Ramos (cell line): ENCODE results near the gene FANCI.
"Not testable (repeated sequence)": the region's sequence is repeated elsewhere in the genome, so short reads cannot be mapped to it uniquely, and the experiment has no call there.

Experiments used
- in situ Hi-C: fragments of 300-500 bp; cut with MboI; formaldehyde crosslinking; loops from one replicate; pipeline ENCODE4 v1.14.3; 2022; ENCODE audit warnings: low sequenced_read_pairs; ENCODE audit not compliant: unreplicated experiment

The FANCI gene

GRCh38 chr15:89218531-89218930 is 25.2 kb upstream of the FANCI start:
- in situ Hi-C loops, result no loop called here

GRCh38 chr15:89221543-89221942 is 22.2 kb upstream of the FANCI start, which contains the start of gene RLBP1:
Gene RLBP1 (minus strand): TSS chr15:89221579. CDS start chr15:89218975, 2,604 bp downstream.
- in situ Hi-C loops, result no loop called here

- in situ Hi-C loops, result no loop called here
Measured at GRCh38 chr15:89225588-89225987, 18.2 kb upstream of the FANCI start.

- in situ Hi-C loops, result no loop called here
Measured at GRCh38 chr15:89226359-89227221, 17.2 kb upstream of the FANCI start.

- in situ Hi-C loops, result no loop called here
Measured at GRCh38 chr15:89227425-89227824, 16.4 kb upstream of the FANCI start.

- in situ Hi-C loops, result no loop called here
Measured at GRCh38 chr15:89230277-89230676, 13.5 kb upstream of the FANCI start.

- in situ Hi-C loops, result no loop called here
Measured at GRCh38 chr15:89231832-89232231, 11.9 kb upstream of the FANCI start.

GRCh38 chr15:89239883-89240810 is 3.6 kb upstream of the FANCI start:
- in situ Hi-C loops, result not testable (repeated sequence)

- in situ Hi-C loops, result no loop called here
Measured at GRCh38 chr15:89243046-89243690, 611 bp upstream of the FANCI start.

- in situ Hi-C loops, result no loop called here
Measured at GRCh38 chr15:89244574-89244903, 760 bp downstream of the FANCI start.

GRCh38 chr15:89247446-89247845 is 3.7 kb downstream of the FANCI start:
- in situ Hi-C loops, result no loop called here

GRCh38 chr15:89248584-89248983 is 4.8 kb downstream of the FANCI start:
- in situ Hi-C loops, result no loop called here

- in situ Hi-C loops, result not testable (repeated sequence)
Measured at GRCh38 chr15:89250142-89250541, 6.4 kb downstream of the FANCI start.

- in situ Hi-C loops, result not testable (repeated sequence)
Measured at GRCh38 chr15:89277281-89277680, 33.5 kb downstream of the FANCI start.

GRCh38 chr15:89278307-89278706 is 34.5 kb downstream of the FANCI start:
- in situ Hi-C loops, result no loop called here

- in situ Hi-C loops, result no loop called here
Measured at GRCh38 chr15:89282631-89283030, 38.9 kb downstream of the FANCI start.

GRCh38 chr15:89283201-89283600 is 39.4 kb downstream of the FANCI start:
- in situ Hi-C loops, result no loop called here

- in situ Hi-C loops, result no loop called here
Measured at GRCh38 chr15:89291934-89292438, 48.2 kb downstream of the FANCI start.

GRCh38 chr15:89293012-89293411 is 49.2 kb downstream of the FANCI start:
- in situ Hi-C loops, result no loop called here

- in situ Hi-C loops, result no loop called here
Measured at GRCh38 chr15:89299896-89300295, 56.1 kb downstream of the FANCI start.
